ENCODE results near the gene QKI.

DNA sequence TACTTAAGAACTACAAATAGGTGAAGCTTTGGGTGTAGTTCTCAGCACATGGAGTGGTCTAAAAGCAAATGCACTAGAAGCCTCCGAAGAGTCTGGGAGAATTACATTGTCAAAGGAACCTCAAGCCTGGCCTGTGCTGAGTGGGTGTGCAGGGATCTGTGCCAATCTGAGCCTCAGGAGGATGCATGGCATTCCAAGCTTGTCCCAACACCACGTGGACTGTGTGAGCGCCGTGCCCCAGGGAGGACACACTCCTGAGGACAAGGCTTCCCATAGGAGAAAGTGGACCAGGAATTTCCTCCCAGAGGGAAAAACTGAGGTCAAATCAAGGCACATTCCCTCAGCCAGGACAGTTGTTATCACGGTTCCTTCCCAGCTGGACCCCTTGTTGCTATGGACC, 185.8 kb downstream of the QKI start:
- TF ChIP-seq EZH2 (optimal IDR thresholded peaks at IDR 0.05; ENCODE audit: low read depth, low read length) = no peak
- TF ChIP-seq, protein P1, sequence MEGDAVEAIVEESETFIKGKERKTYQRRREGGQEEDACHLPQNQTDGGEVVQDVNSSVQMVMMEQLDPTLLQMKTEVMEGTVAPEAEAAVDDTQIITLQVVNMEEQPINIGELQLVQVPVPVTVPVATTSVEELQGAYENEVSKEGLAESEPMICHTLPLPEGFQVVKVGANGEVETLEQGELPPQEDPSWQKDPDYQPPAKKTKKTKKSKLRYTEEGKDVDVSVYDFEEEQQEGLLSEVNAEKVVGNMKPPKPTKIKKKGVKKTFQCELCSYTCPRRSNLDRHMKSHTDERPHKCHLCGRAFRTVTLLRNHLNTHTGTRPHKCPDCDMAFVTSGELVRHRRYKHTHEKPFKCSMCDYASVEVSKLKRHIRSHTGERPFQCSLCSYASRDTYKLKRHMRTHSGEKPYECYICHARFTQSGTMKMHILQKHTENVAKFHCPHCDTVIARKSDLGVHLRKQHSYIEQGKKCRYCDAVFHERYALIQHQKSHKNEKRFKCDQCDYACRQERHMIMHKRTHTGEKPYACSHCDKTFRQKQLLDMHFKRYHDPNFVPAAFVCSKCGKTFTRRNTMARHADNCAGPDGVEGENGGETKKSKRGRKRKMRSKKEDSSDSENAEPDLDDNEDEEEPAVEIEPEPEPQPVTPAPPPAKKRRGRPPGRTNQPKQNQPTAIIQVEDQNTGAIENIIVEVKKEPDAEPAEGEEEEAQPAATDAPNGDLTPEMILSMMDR (IDR thresholded peaks at IDR 0.05; ENCODE audit: low read length) = no peak
- no peak for TF ChIP-seq EZH2phosphoT487 (IDR thresholded peaks at IDR 0.05; ENCODE audit: low read length)

All from MM.1S (cell line).